Caco-2 (cell line): Measurements from ENCODE around the gene PDE4D. TPM values are rescaled to one million over a fixed set of nuclear protein-coding genes. Genes with fewer than 3 reads are reported as not detected.

Source experiments
- BruUV-seq: library from RNA; stranded (reverse); fragments of 400-500 nt; replicated peaks from 2 replicates; lab custom pipeline; 2021; lab: Mats Ljungman, UMichigan
- CTCF ChIA-PET: fragments of 300-600 bp; sonication (Branson Sonifier 250); formaldehyde crosslinking; loops from one replicate; lab custom pipeline; 2022; ENCODE audit warnings: antibody characterized with exemption; lab: Charles Lee
- POLR2A ChIA-PET: fragments of 300-600 bp; sonication (Branson Sonifier 250); formaldehyde crosslinking; loops from one replicate; lab custom pipeline; 2022; ENCODE audit warnings: antibody characterized with exemption; lab: Charles Lee
- DNase-seq, 2 experiments: peaks; one replicate each; pipeline versions ENCODE4 v3.0.0 to v3.0.0-alpha.2; 2020 to 2022
- H3K27me3 ChIP-seq: replicated peaks from 2 replicates; pipeline ENCODE4 v1.6.0; 2011; ENCODE audit warnings: low read length; ENCODE audit not compliant: control insufficient read depth, insufficient read depth
- H3K36me3 ChIP-seq: 2 replicates; pipeline ENCODE4 v1.5.1; 2011; ENCODE audit warnings: low read length; ENCODE audit not compliant: control insufficient read depth, insufficient read depth
- H3K4me1 ChIP-seq: fragments of 250-450 bp; sonication (Bioruptor Pico); 2 replicates; pipeline ENCODE4 v1.5.1; 2020; ENCODE audit warnings: mild to moderate bottlenecking
- H3K4me3 ChIP-seq: 2 replicates; pipeline ENCODE4 v1.5.1; 2011; ENCODE audit warnings: low read depth, mild to moderate bottlenecking, control low read depth, low read length
- H3K9me3 ChIP-seq: fragments of 250-450 bp; sonication (Bioruptor Pico); 2 replicates; pipeline ENCODE4 v1.5.1; 2020; ENCODE audit warnings: mild to moderate bottlenecking, moderate library complexity
- H3K27ac Mint-ChIP-seq: one replicate; pipeline ENCODE4 v1.8.0; 2022; ENCODE audit warnings: mixed read lengths; ENCODE audit not compliant: unreplicated experiment
- H3K27me3 Mint-ChIP-seq: one replicate; pipeline ENCODE4 v1.8.0; 2022; ENCODE audit warnings: mixed read lengths; ENCODE audit not compliant: insufficient read depth, unreplicated experiment
- H3K36me3 Mint-ChIP-seq: one replicate; pipeline ENCODE4 v1.8.0; 2022; ENCODE audit warnings: mild to moderate bottlenecking, mixed read lengths; ENCODE audit not compliant: insufficient read depth, unreplicated experiment
- H3K4me1 Mint-ChIP-seq: one replicate; pipeline ENCODE4 v1.8.0; 2022; ENCODE audit warnings: low read depth, mixed read lengths; ENCODE audit not compliant: unreplicated experiment
- H3K4me3 Mint-ChIP-seq: one replicate; pipeline ENCODE4 v1.8.0; 2022; ENCODE audit warnings: mild to moderate bottlenecking, moderate library complexity, mixed read lengths; ENCODE audit not compliant: unreplicated experiment
- H3K9me3 Mint-ChIP-seq: one replicate; pipeline ENCODE4 v1.8.0; 2022; ENCODE audit warnings: mixed read lengths; ENCODE audit not compliant: unreplicated experiment
- CTCF ChIP-seq, 2 experiments: fragments of 200-600 bp in 1 of 2; IDR thresholded peaks; 1 replicate in 1 of 2; 2 replicates in 1 of 2; pipeline versions ENCODE4 v1.5.1 to v1.8.0; 2011 to 2022; ENCODE audit warnings: antibody characterized with exemption in 1 of 2, control low read depth in 1 of 2, inconsistent platforms in 1 of 2, low read depth in 1 of 2, low read length in 1 of 2, mild to moderate bottlenecking in 1 of 2, moderate library complexity in 1 of 2; ENCODE audit not compliant: insufficient read depth in 1 of 2, severe bottlenecking in 1 of 2, unreplicated experiment in 1 of 2
- intact Hi-C: fragments of 100-400 bp; cut with micrococcal nuclease; formaldehyde crosslinking; loops from one replicate; pipeline ENCODE4 v1.10.0; 2022; ENCODE audit not compliant: unreplicated experiment
- total RNA-seq: library from RNA; stranded (reverse); gene quantifications from 2 replicates; pipeline ENCODE4 v1.2.3, GENCODE V29; 2022

The PDE4D gene
- total RNA-seq, 1 experiment from 2014 or later = 89.8 TPM

DNA sequence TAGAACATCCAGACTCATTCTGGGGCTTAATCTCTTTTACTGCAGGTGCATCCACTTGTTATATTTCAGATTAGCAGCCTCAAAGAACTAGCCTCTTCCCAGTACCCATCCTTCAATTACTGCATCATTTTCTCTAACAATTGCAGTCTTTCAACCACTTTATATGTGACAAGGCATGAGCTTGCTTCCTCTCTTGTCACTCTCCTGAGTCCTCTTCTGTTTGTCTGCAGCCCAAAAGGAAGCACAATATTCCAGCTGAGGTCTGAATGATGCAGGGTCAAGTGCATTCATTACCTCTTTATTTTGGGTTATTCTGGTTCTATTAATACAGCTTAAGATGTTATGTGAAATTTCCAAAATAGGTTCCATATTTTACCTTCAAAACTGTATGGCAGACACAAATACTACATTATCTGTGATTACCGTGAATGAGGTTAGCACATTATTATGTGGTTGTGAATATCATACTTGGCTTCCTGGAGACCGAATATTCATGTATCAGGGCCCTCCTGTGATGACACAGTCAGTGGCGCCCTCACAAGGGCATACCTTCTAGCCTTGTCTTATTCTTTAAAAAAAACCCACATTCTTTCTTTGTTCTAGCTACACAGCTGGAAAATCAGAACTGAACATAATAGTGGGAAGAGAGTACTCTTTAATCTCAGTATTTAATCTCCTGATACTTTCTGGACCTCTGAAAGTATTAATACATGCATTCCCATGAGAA lies 323.8 kb downstream of the PDE4D start:
- no peaks in the 10 kb centered on the region for H3K9me3 ChIP-seq
- CTCF ChIA-PET = no interaction called here
- POLR2A ChIA-PET = no interaction called here
- BruUV-seq = no TSS peak
- no peaks in the 10 kb centered on the region for H3K27me3 Mint-ChIP-seq
- H3K36me3 ChIP-seq = no peaks in the 10 kb centered on the region
- H3K27ac Mint-ChIP-seq = no peak overlapping the region
- no peak for TF ChIP-seq CTCF (IDR thresholded peaks at IDR 0.05; ENCODE audit: insufficient read depth in 1 of 2, low read depth in 1 of 2, low read length in 1 of 2, severe bottlenecking in 1 of 2, unreplicated experiment in 1 of 2)
- H3K4me1 ChIP-seq = no peaks in the 10 kb centered on the region
- no peaks in the 10 kb centered on the region for H3K27me3 ChIP-seq
- intact Hi-C loops = no loop called here
- no peaks in the 10 kb centered on the region for H3K9me3 Mint-ChIP-seq
- no peak for DNase-seq
- H3K4me3 Mint-ChIP-seq = no peak overlapping the region
- no peak overlapping the region for H3K4me3 ChIP-seq
- H3K4me1 Mint-ChIP-seq = peaks cover 2% of the 10 kb centered on the region
- H3K36me3 Mint-ChIP-seq = no peaks in the 10 kb centered on the region

GRCh38 chr5:59569158-59569557 lies 324.4 kb downstream of the PDE4D start:
- ChIA-PET POLR2A (no interaction called here), CTCF (no interaction called here)
- no peaks in the 10 kb centered on the region for H3K36me3 Mint-ChIP-seq
- H3K36me3 ChIP-seq = no peaks in the 10 kb centered on the region
- no TSS peak for BruUV-seq
- no peak overlapping the region for H3K4me3 ChIP-seq
- no peaks in the 10 kb centered on the region for H3K27me3 ChIP-seq
- H3K4me1 Mint-ChIP-seq = peaks cover 7% of the 10 kb centered on the region
- no peaks in the 10 kb centered on the region for H3K9me3 ChIP-seq
- no peak for TF ChIP-seq CTCF (IDR thresholded peaks at IDR 0.05; ENCODE audit: insufficient read depth in 1 of 2, low read depth in 1 of 2, low read length in 1 of 2, severe bottlenecking in 1 of 2, unreplicated experiment in 1 of 2)
- no peak overlapping the region for H3K27ac Mint-ChIP-seq
- H3K27me3 Mint-ChIP-seq = no peaks in the 10 kb centered on the region
- intact Hi-C loops = no loop called here
- no peaks in the 10 kb centered on the region for H3K4me1 ChIP-seq
- DNase-seq = no peak
- no peak overlapping the region for H3K4me3 Mint-ChIP-seq
- no peaks in the 10 kb centered on the region for H3K9me3 Mint-ChIP-seq

GRCh38 chr5:59568161-59568560 lies 325.4 kb downstream of the PDE4D start:
- Histone ChIP-seq H3K4me3 (no peak overlapping the region), H3K9me3 (no peaks in the 10 kb centered on the region), H3K36me3 (no peaks in the 10 kb centered on the region), H3K4me1 (no peaks in the 10 kb centered on the region), H3K27me3 (no peaks in the 10 kb centered on the region)
- intact Hi-C loops = no loop called here
- Mint-ChIP-seq H3K4me3 (no peak overlapping the region), H3K9me3 (no peaks in the 10 kb centered on the region), H3K36me3 (no peaks in the 10 kb centered on the region), H3K4me1 (peaks cover 8% of the 10 kb centered on the region), H3K27ac (no peak overlapping the region), H3K27me3 (no peaks in the 10 kb centered on the region)
- no peak for TF ChIP-seq CTCF (IDR thresholded peaks at IDR 0.05; ENCODE audit: insufficient read depth in 1 of 2, low read depth in 1 of 2, low read length in 1 of 2, severe bottlenecking in 1 of 2, unreplicated experiment in 1 of 2)
- BruUV-seq = no TSS peak
- CTCF ChIA-PET = no interaction called here
- DNase-seq = no peak
- POLR2A ChIA-PET = no interaction called here
